ENCODE measurements around the gene HLA-DRB1.
"Not testable (repeated sequence)": the region's sequence is repeated elsewhere in the genome, so short reads cannot be mapped to it uniquely, and the experiment has no call there.

Gene HLA-DRB1

GRCh38 chr6:32635526-32636123 lies 46.0 kb upstream of the HLA-DRB1 start:
- Histone ChIP-seq H4K91ac (ENCODE audit: low read length) (no peak overlapping the region), H3K4me2 (ENCODE audit: low read length, poor library complexity, severe bottlenecking) (no peak overlapping the region), H2BK120ac (ENCODE audit: low read depth, low read length) (no peak overlapping the region), H3K4me3 (ENCODE audit: insufficient read depth in 1 of 2, low read depth in 1 of 2, low read length in 2 of 2) (no peak overlapping the region), H3K9me3 (ENCODE audit: control insufficient read depth, low read length) (no peaks in the 10 kb centered on the region), H2AFZ (ENCODE audit: low read depth, low read length) (no peak overlapping the region), H3K23ac (ENCODE audit: low read length in 2 of 2) (no peak overlapping the region), H2AK5ac (ENCODE audit: low read length, severe bottlenecking) (no peak overlapping the region), H3K79me1 (replicated peaks; ENCODE audit: low read length, poor library complexity, severe bottlenecking) (no peaks in the 10 kb centered on the region), H2BK12ac (ENCODE audit: low read length in 2 of 2) (no peak overlapping the region), H3K14ac (ENCODE audit: low read length in 2 of 2) (no peak overlapping the region), H3K27ac (ENCODE audit: low read length, poor library complexity, severe bottlenecking) (no peak overlapping the region), H3K4ac (ENCODE audit: low read depth in 1 of 2, low read length in 2 of 2) (no peak overlapping the region), H3K18ac (ENCODE audit: low read depth in 1 of 2, low read length in 2 of 2) (no peak overlapping the region), H3K4me1 (ENCODE audit: control insufficient read depth, insufficient read depth, low read depth, low read length) (no peaks in the 10 kb centered on the region), H3K36me3 (ENCODE audit: control insufficient read depth in 1 of 2, insufficient read depth in 2 of 2, low read depth in 1 of 2, low read length in 2 of 2) (no peaks in the 10 kb centered on the region), H2BK5ac (ENCODE audit: low read depth, low read length, poor library complexity, severe bottlenecking) (no peak overlapping the region), H4K8ac (ENCODE audit: low read length) (no peak overlapping the region), H2BK15ac (ENCODE audit: low read depth, poor library complexity, severe bottlenecking) (no peak overlapping the region), H3K27me3 (ENCODE audit: control insufficient read depth in 1 of 2, insufficient read depth in 1 of 2, low read length in 2 of 2) (peaks cover 0 to 11% of the 10 kb centered on the region in 2 experiments), H3K9ac (ENCODE audit: low read length) (no peak overlapping the region)
- WGBS, result 0% methylated on average over 1 of the region's 2 CpGs
- DNase-seq, result no peak

GRCh38 chr6:32629793-32630192 lies 40.1 kb upstream of the HLA-DRB1 start:
- not testable (repeated sequence) for H4K91ac ChIP-seq (ENCODE audit: low read length); H3K4me2 ChIP-seq (ENCODE audit: low read length, poor library complexity, severe bottlenecking); H2BK12ac ChIP-seq (ENCODE audit: low read length in 2 of 2); H3K9me3 ChIP-seq (ENCODE audit: control insufficient read depth, low read length); H3K4me1 ChIP-seq (ENCODE audit: control insufficient read depth, insufficient read depth, low read depth, low read length); H4K8ac ChIP-seq (ENCODE audit: low read length); H2AK5ac ChIP-seq (ENCODE audit: low read length, severe bottlenecking); H3K36me3 ChIP-seq (ENCODE audit: control insufficient read depth in 1 of 2, insufficient read depth in 2 of 2, low read depth in 1 of 2, low read length in 2 of 2); H2BK120ac ChIP-seq (ENCODE audit: low read depth, low read length); H2BK5ac ChIP-seq (ENCODE audit: low read depth, low read length, poor library complexity, severe bottlenecking); DNase-seq; H3K9ac ChIP-seq (ENCODE audit: low read length); H3K27me3 ChIP-seq (ENCODE audit: control insufficient read depth in 1 of 2, insufficient read depth in 1 of 2, low read length in 2 of 2); H2AFZ ChIP-seq (ENCODE audit: low read depth, low read length); H3K79me1 ChIP-seq (replicated peaks; ENCODE audit: low read length, poor library complexity, severe bottlenecking); H3K23ac ChIP-seq (ENCODE audit: low read length in 2 of 2); H3K14ac ChIP-seq (ENCODE audit: low read length in 2 of 2); H3K27ac ChIP-seq (ENCODE audit: low read length, poor library complexity, severe bottlenecking); H2BK15ac ChIP-seq (ENCODE audit: low read depth, poor library complexity, severe bottlenecking); H3K4ac ChIP-seq (ENCODE audit: low read depth in 1 of 2, low read length in 2 of 2); H3K18ac ChIP-seq (ENCODE audit: low read depth in 1 of 2, low read length in 2 of 2); H3K4me3 ChIP-seq (ENCODE audit: insufficient read depth in 1 of 2, low read depth in 1 of 2, low read length in 2 of 2)
- no CpG with 5 or more reads among the region's 13 CpGs for WGBS

- Histone ChIP-seq H3K36me3 (ENCODE audit: control insufficient read depth in 1 of 2, insufficient read depth in 2 of 2, low read depth in 1 of 2, low read length in 2 of 2) (no peaks in the 10 kb centered on the region), H3K4me3 (ENCODE audit: insufficient read depth in 1 of 2, low read depth in 1 of 2, low read length in 2 of 2) (no peak overlapping the region), H3K79me1 (replicated peaks; ENCODE audit: low read length, poor library complexity, severe bottlenecking) (no peaks in the 10 kb centered on the region), H2AK5ac (ENCODE audit: low read length, severe bottlenecking) (no peak overlapping the region), H4K8ac (ENCODE audit: low read length) (no peak overlapping the region), H2BK5ac (ENCODE audit: low read depth, low read length, poor library complexity, severe bottlenecking) (no peak overlapping the region), H4K91ac (ENCODE audit: low read length) (no peak overlapping the region), H3K4me1 (ENCODE audit: control insufficient read depth, insufficient read depth, low read depth, low read length) (no peaks in the 10 kb centered on the region), H3K27ac (ENCODE audit: low read length, poor library complexity, severe bottlenecking) (no peak overlapping the region), H3K14ac (ENCODE audit: low read length in 2 of 2) (no peak overlapping the region), H3K9me3 (ENCODE audit: control insufficient read depth, low read length) (no peaks in the 10 kb centered on the region), H3K4ac (ENCODE audit: low read depth in 1 of 2, low read length in 2 of 2) (no peak overlapping the region), H3K9ac (ENCODE audit: low read length) (no peak overlapping the region), H2AFZ (ENCODE audit: low read depth, low read length) (no peak overlapping the region), H3K23ac (ENCODE audit: low read length in 2 of 2) (no peak overlapping the region), H3K18ac (ENCODE audit: low read depth in 1 of 2, low read length in 2 of 2) (no peak overlapping the region), H3K27me3 (ENCODE audit: control insufficient read depth in 1 of 2, insufficient read depth in 1 of 2, low read length in 2 of 2) (no peaks in the 10 kb centered on the region), H3K4me2 (ENCODE audit: low read length, poor library complexity, severe bottlenecking) (no peak overlapping the region), H2BK12ac (ENCODE audit: low read length in 2 of 2) (no peak overlapping the region), H2BK120ac (ENCODE audit: low read depth, low read length) (no peak overlapping the region), H2BK15ac (ENCODE audit: low read depth, poor library complexity, severe bottlenecking) (no peak overlapping the region)
- peak; percentile 12 for DNase-seq
- WGBS, result 10% methylated on average over 2 of the region's 3 CpGs
Observed at GRCh38 chr6:32627831-32628230, 38.2 kb upstream of the HLA-DRB1 start.

GRCh38 chr6:32627249-32627648 lies 37.6 kb upstream of the HLA-DRB1 start:
- H3K79me1 ChIP-seq (replicated peaks; ENCODE audit: low read length, poor library complexity, severe bottlenecking), result no peaks in the 10 kb centered on the region
- no peaks in the 10 kb centered on the region for H3K27me3 ChIP-seq (ENCODE audit: control insufficient read depth in 1 of 2, insufficient read depth in 1 of 2, low read length in 2 of 2)
- no peak overlapping the region for H3K18ac ChIP-seq (ENCODE audit: low read depth in 1 of 2, low read length in 2 of 2)
- H3K9me3 ChIP-seq (ENCODE audit: control insufficient read depth, low read length), result no peaks in the 10 kb centered on the region
- H2BK12ac ChIP-seq (ENCODE audit: low read length in 2 of 2), result no peak overlapping the region
- H3K4ac ChIP-seq (ENCODE audit: low read depth in 1 of 2, low read length in 2 of 2), result no peak overlapping the region
- no peak for DNase-seq
- no peak overlapping the region for H2BK15ac ChIP-seq (ENCODE audit: low read depth, poor library complexity, severe bottlenecking)
- H3K9ac ChIP-seq (ENCODE audit: low read length), result no peak overlapping the region
- no peak overlapping the region for H2BK5ac ChIP-seq (ENCODE audit: low read depth, low read length, poor library complexity, severe bottlenecking)
- no peak overlapping the region for H3K14ac ChIP-seq (ENCODE audit: low read length in 2 of 2)
- H3K4me1 ChIP-seq (ENCODE audit: control insufficient read depth, insufficient read depth, low read depth, low read length), result no peaks in the 10 kb centered on the region
- H3K27ac ChIP-seq (ENCODE audit: low read length, poor library complexity, severe bottlenecking), result no peak overlapping the region
- no peak overlapping the region for H2AK5ac ChIP-seq (ENCODE audit: low read length, severe bottlenecking)
- H2BK120ac ChIP-seq (ENCODE audit: low read depth, low read length), result no peak overlapping the region
- 0% methylated on average over 1 of the region's 3 CpGs for WGBS
- no peak overlapping the region for H4K8ac ChIP-seq (ENCODE audit: low read length)
- H3K23ac ChIP-seq (ENCODE audit: low read length in 2 of 2), result no peak overlapping the region
- H3K4me2 ChIP-seq (ENCODE audit: low read length, poor library complexity, severe bottlenecking), result no peak overlapping the region
- H4K91ac ChIP-seq (ENCODE audit: low read length), result no peak overlapping the region
- no peak overlapping the region for H3K4me3 ChIP-seq (ENCODE audit: insufficient read depth in 1 of 2, low read depth in 1 of 2, low read length in 2 of 2)
- H2AFZ ChIP-seq (ENCODE audit: low read depth, low read length), result no peak overlapping the region
- no peaks in the 10 kb centered on the region for H3K36me3 ChIP-seq (ENCODE audit: control insufficient read depth in 1 of 2, insufficient read depth in 2 of 2, low read depth in 1 of 2, low read length in 2 of 2)
